Cardiac fibroblast (primary cell): ENCODE results near the gene ZCCHC2.

Source experiments
- DNase-seq, 2 donors: peaks; one replicate each; pipeline versions ENCODE4 v3.0.0 to v3.0.0-alpha.2; 2010; ENCODE audit warnings: low read depth in 2 of 2
- H3K4me3 ChIP-seq, 2 donors: replicated peaks in 1 of 2; 1 replicate in 1 of 2; 2 replicates in 1 of 2; pipeline ENCODE4 v1.5.1; 2011; ENCODE audit warnings: low read depth in 2 of 2, low read length in 2 of 2, mild to moderate bottlenecking in 2 of 2, moderate library complexity in 1 of 2
- CTCF ChIP-seq: IDR thresholded peaks from one replicate; pipeline ENCODE4 v1.5.1; 2011; ENCODE audit warnings: low read depth, mild to moderate bottlenecking, low read length, inconsistent platforms

The ZCCHC2 gene

GRCh38 chr18:62506495-62507143, 16.2 kb upstream of the ZCCHC2 start:
- TF ChIP-seq CTCF, result no peak
- no peak for DNase-seq
- H3K4me3 ChIP-seq, result peak overlapping the region in 1 of 2 donors; percentile 46

GRCh38 chr18:62509779-62510178, 13.0 kb upstream of the ZCCHC2 start:
- DNase-seq, result no peak
- TF ChIP-seq CTCF, result no peak
- no peak overlapping the region for H3K4me3 ChIP-seq

- no peak overlapping the region for H3K4me3 ChIP-seq
- DNase-seq, result peak in 1 of 2 donors; percentile 14
- TF ChIP-seq CTCF, result no peak
These were observed 12.0 kb upstream of the ZCCHC2 start for GRCh38 chr18:62510789-62511188.

GRCh38 chr18:62512532-62512931, 10.3 kb upstream of the ZCCHC2 start:
- no peak overlapping the region for H3K4me3 ChIP-seq
- TF ChIP-seq CTCF, result no peak
- no peak for DNase-seq

- no peak overlapping the region for H3K4me3 ChIP-seq
- TF ChIP-seq CTCF, result no peak
- DNase-seq, result no peak
These were observed 9.8 kb upstream of the ZCCHC2 start for GRCh38 chr18:62512996-62513395.

- DNase-seq, result no peak
- no peak for TF ChIP-seq CTCF
- no peak overlapping the region for H3K4me3 ChIP-seq
These were observed 8.3 kb upstream of the ZCCHC2 start for GRCh38 chr18:62514570-62514969.

- no peak for TF ChIP-seq CTCF
- DNase-seq, result no peak
These were observed 6.6 kb upstream of the ZCCHC2 start for GRCh38 chr18:62516242-62516641.

More at GRCh38 chr18:62516242-62516641, 6.6 kb upstream of the ZCCHC2 start:
- H3K4me3 ChIP-seq, result no peak overlapping the region
